ENCODE measurements around the gene E2F3. TPM values are rescaled to one million over a fixed set of nuclear protein-coding genes. Genes with fewer than 3 reads are reported as not detected.

The E2F3 gene
- total RNA-seq, 2 donors from 2014 or later, result 6.0 to 6.4 TPM

DNA sequence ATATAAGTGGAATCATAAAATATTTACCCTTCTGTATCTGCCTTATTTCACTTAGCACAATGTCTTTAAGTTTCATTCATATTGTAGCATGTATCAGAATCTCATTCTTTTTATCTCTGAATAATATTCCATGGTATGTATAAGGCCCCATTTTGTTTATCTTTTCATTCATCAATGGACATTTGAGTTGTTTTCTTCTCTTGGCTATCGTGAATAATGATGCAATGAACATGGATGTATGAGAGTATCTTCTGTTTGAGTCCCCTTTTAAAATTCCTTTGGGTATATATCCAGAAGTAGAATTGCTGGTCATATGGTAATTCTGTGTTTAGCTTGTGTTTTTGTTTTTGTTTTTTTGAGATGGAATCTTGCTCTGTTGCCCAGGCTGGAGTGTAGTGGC, 39.6 kb downstream of the E2F3 start:
- DNase-seq (ENCODE audit: low spot score), result no peak
- Histone ChIP-seq H3K4me1 (peaks cover 0 to 3% of the 10 kb centered on the region in 2 donors), H3K36me3 (no peaks in the 10 kb centered on the region), H3K9me3 (no peaks in the 10 kb centered on the region), H3K27ac (no peak overlapping the region), H3K4me3 (no peak overlapping the region), H3K27me3 (no peaks in the 10 kb centered on the region)
- TF ChIP-seq, protein P1, sequence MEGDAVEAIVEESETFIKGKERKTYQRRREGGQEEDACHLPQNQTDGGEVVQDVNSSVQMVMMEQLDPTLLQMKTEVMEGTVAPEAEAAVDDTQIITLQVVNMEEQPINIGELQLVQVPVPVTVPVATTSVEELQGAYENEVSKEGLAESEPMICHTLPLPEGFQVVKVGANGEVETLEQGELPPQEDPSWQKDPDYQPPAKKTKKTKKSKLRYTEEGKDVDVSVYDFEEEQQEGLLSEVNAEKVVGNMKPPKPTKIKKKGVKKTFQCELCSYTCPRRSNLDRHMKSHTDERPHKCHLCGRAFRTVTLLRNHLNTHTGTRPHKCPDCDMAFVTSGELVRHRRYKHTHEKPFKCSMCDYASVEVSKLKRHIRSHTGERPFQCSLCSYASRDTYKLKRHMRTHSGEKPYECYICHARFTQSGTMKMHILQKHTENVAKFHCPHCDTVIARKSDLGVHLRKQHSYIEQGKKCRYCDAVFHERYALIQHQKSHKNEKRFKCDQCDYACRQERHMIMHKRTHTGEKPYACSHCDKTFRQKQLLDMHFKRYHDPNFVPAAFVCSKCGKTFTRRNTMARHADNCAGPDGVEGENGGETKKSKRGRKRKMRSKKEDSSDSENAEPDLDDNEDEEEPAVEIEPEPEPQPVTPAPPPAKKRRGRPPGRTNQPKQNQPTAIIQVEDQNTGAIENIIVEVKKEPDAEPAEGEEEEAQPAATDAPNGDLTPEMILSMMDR (IDR thresholded peaks at IDR 0.05), result no peak

DNA sequence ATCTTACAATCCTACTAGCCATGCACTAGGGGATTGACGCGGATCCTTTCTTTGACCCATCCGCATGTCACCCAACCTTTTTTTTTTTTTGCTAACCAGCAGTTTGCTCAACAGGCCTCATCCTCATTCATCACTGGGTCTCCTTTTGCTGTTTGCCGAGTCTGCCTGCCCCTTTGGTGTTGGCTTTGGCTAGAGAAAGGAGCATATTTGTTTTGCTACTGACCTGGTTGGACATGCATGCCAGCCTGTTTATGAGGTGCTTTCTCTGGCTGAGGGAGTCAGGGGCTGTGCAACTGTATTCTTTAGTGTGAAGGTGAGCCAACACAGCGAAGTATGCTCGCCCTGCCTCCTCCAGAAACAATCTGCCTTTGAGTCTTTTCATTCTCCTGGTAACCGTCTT, 40.2 kb downstream of the E2F3 start:
- Histone ChIP-seq H3K4me3 (no peak overlapping the region), H3K27ac (no peak overlapping the region), H3K4me1 (peaks cover 0 to 3% of the 10 kb centered on the region in 2 donors), H3K9me3 (no peaks in the 10 kb centered on the region), H3K27me3 (no peaks in the 10 kb centered on the region), H3K36me3 (no peaks in the 10 kb centered on the region)
- no peak for DNase-seq (ENCODE audit: low spot score)
- TF ChIP-seq, protein P1 (IDR thresholded peaks at IDR 0.05), result no peak

DNA sequence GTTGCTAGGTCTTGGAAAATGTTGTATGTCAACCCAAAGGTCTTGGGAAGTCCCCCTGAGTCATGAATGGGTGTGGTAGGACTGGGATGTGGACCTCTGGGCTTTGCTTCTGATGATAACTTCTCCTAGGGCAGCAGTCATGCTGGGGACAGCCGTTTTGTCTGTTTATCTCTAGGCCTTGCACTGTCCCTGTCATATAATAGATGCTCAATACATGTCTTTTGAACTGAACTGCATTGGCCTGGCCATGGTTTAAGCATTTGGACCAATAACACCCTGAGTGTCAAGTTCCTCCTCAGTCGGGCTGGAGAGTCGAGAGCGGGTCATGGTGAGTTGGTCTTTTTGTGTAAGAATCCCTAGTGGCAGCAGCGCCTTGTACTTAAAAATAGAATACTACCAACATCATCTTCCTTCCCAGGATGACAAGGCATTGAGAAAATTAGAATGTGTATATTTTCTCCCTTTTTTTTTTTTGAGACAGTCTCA, 43.1 kb downstream of the E2F3 start:
- H3K27ac ChIP-seq, result no peak overlapping the region
- H3K4me1 ChIP-seq, result peaks cover 0 to 3% of the 10 kb centered on the region in 2 donors
- no peaks in the 10 kb centered on the region for H3K27me3 ChIP-seq
- H3K9me3 ChIP-seq, result no peaks in the 10 kb centered on the region
- no peak overlapping the region for H3K4me3 ChIP-seq
- TF ChIP-seq, protein P1 (IDR thresholded peaks at IDR 0.05), result no peak
- H3K36me3 ChIP-seq, result no peaks in the 10 kb centered on the region
- DNase-seq (ENCODE audit: low spot score), result no peak

DNA sequence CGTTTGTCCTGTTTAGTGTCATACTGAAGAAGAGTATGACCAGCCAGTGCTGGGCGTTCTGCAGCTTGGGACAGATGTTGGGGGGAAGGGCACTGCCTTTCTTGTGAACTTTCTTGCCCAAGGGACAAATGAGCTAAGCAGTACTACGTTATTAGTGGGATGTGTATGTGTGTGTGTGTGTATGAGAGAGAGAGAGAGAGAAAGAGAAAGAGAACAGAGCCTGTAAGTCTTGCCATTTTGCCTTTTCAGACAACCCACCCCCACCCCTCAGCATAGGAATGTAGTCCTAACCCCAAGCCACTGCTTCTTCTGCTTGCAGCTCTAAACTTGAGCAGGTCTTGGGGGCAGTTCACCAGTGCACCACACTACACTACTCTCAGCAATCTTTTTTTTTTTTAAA, 45.5 kb downstream of the E2F3 start:
- Histone ChIP-seq H3K4me1 (no peaks in the 10 kb centered on the region), H3K4me3 (no peak overlapping the region), H3K36me3 (no peaks in the 10 kb centered on the region), H3K9me3 (no peaks in the 10 kb centered on the region), H3K27ac (no peak overlapping the region), H3K27me3 (no peaks in the 10 kb centered on the region)
- no peak for DNase-seq (ENCODE audit: low spot score)
- TF ChIP-seq, protein P1 (IDR thresholded peaks at IDR 0.05), result no peak

DNA sequence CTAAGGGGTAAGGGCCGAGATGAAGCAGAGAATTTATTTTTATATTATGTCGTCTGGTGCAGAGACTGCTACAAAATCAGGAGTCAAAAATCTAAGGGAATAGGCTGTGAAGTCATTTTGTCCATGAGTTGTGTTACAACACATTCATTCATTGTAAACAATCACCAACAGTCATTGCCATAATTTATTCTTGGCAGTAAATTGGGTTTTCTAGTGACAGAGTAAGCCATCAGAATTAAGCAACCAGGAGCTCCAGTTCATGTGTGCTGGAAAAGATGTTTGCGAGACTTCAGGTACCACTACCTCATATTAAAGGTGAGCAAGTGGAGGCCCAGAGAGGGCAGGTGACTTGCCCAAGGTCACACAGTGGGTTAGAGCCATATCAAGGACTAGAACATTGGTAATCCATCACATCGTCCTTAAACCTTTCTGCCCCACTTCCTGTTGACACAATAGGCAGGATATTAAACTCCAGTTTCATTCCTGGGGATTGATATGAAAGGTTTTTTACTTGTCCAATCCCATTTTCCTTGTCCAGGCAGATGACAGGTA, 46.0 kb downstream of the E2F3 start:
- Histone ChIP-seq H3K9me3 (no peaks in the 10 kb centered on the region), H3K27ac (no peak overlapping the region), H3K27me3 (no peaks in the 10 kb centered on the region), H3K4me1 (no peaks in the 10 kb centered on the region), H3K36me3 (no peaks in the 10 kb centered on the region), H3K4me3 (no peak overlapping the region)
- no peak for DNase-seq (ENCODE audit: low spot score)
- TF ChIP-seq, protein P1 (IDR thresholded peaks at IDR 0.05), result no peak

DNA sequence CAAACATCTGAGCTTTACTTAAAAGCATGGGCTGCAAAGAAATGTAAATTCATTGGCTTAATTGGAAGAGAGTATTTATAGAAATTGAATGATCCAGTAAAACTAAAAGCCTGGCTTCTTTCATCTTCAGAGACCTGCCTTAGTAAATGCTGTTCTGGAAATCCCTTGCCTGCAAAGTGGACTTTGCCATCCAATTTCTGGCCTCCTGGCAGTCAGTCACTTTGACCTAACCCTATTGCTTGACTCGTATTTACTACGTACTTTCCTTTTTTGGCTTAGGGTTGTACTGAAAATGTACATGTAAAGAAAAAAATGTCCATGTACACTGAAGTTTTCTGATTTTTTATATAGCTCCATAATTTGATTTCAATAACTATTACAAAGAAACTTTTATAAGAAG, 47.1 kb downstream of the E2F3 start:
- Histone ChIP-seq H3K4me3 (no peak overlapping the region), H3K27ac (no peak overlapping the region), H3K27me3 (no peaks in the 10 kb centered on the region), H3K9me3 (no peaks in the 10 kb centered on the region), H3K4me1 (no peaks in the 10 kb centered on the region), H3K36me3 (no peaks in the 10 kb centered on the region)
- DNase-seq (ENCODE audit: low spot score), result no peak
- TF ChIP-seq, protein P1 (IDR thresholded peaks at IDR 0.05), result no peak

Data from right atrium auricular region (tissue), 2 donors.